ENCODE measurements around the gene RHOU.
"Not testable (repeated sequence)": the region's sequence is repeated elsewhere in the genome, so short reads cannot be mapped to it uniquely, and the experiment has no call there.

RHOU gene
- total RNA-seq, result 7.8 to 13.5 (median 8.1) reads per million in 3 experiments

- DNase-seq, result peak; percentile 58
Observed at GRCh38 chr1:228734881-228735801, at the start of gene RHOU. RHOU (plus strand) TSS chr1:228735479; CDS start chr1:228735743, 264 bp downstream.

GRCh38 chr1:228687587-228687986 lies 47.7 kb upstream of the RHOU start:
- DNase-seq, result no peak

GRCh38 chr1:228689255-228689654 lies 46.0 kb upstream of the RHOU start:
- no peak for DNase-seq

- DNase-seq, result no peak
Observed at GRCh38 chr1:228691211-228691610, 44.1 kb upstream of the RHOU start.

GRCh38 chr1:228691926-228692325 lies 43.4 kb upstream of the RHOU start:
- DNase-seq, result peak; percentile 24

GRCh38 chr1:228694447-228694846 lies 40.8 kb upstream of the RHOU start:
- DNase-seq, result not testable (repeated sequence)

- DNase-seq, result no peak
Observed at GRCh38 chr1:228695015-228695955, 40.0 kb upstream of the RHOU start.

GRCh38 chr1:228697207-228698016 lies 37.9 kb upstream of the RHOU start:
- DNase-seq, result no peak

GRCh38 chr1:228698017-228698329 lies 37.3 kb upstream of the RHOU start:
- DNase-seq, result no peak

GRCh38 chr1:228702433-228702832 lies 32.8 kb upstream of the RHOU start:
- DNase-seq, result no peak

- DNase-seq, result no peak
Observed at GRCh38 chr1:228706305-228706704, 29.0 kb upstream of the RHOU start.

GRCh38 chr1:228717081-228717480 lies 18.2 kb upstream of the RHOU start:
- DNase-seq, result no peak

- no peak for DNase-seq
Observed at GRCh38 chr1:228721407-228721806, 13.9 kb upstream of the RHOU start.

- no peak for DNase-seq
Observed at GRCh38 chr1:228723287-228723686, 12.0 kb upstream of the RHOU start.

GRCh38 chr1:228723921-228724320 lies 11.4 kb upstream of the RHOU start:
- DNase-seq, result no peak

- no peak for DNase-seq
Observed at GRCh38 chr1:228725178-228725577, 10.1 kb upstream of the RHOU start.

GRCh38 chr1:228727681-228728171 lies 7.6 kb upstream of the RHOU start:
- DNase-seq, result no peak

GRCh38 chr1:228732426-228732825 lies 2.9 kb upstream of the RHOU start:
- DNase-seq, result no peak

GRCh38 chr1:228733576-228733975 lies 1.7 kb upstream of the RHOU start:
- no peak for DNase-seq

- peak; percentile 23 for DNase-seq
Observed at GRCh38 chr1:228735871-228736586, 750 bp downstream of the RHOU start.

- DNase-seq, result no peak
Observed at GRCh38 chr1:228736844-228737445, 1.7 kb downstream of the RHOU start.
